Heart left ventricle (tissue), 13 donors: ENCODE results near the gene PAGE4.

Source experiments
- POLR2A ChIP-seq, 2 donors: fragments of 450-650 bp; IDR thresholded peaks; one replicate each; pipeline ENCODE4 v1.6.1; 2017; ENCODE audit warnings: antibody characterized with exemption in 2 of 2, mild to moderate bottlenecking in 2 of 2, moderate library complexity in 2 of 2
- TF ChIP-seq, protein P1 (sequence below), 12 donors: fragments of 200-600 bp; sonication (generic) in 4 of 12; IDR thresholded peaks; one replicate each; pipeline versions ENCODE4 v1.5.0 to v1.8.0; 2018 to 2022; ENCODE audit warnings: antibody characterized with exemption in 12 of 12, mild to moderate bottlenecking in 5 of 12
- donor health status: ischemic (EF 13 %, LVEDD 7.1; RV severe dilation, severe dysfunction).
- donor health status: DM: no; HTN: yes; CAD: no.
- donor health status: DM: no; HTN: no; CAD: no.
- donor health status: ischemic (EF 25% LVEDD 6.9; RV normal size, moderate dysfunction).
- donor health status: ischemic (EF 25% LVEDD 5.7; RV mildly dilated, moderate dysfunction).
- donor health status: ischemic (EF 35%, LVEDD 5.7; RV mildly dilated, moderate dysfunction).
- donor health status: nonischemic (EF 11% LVEDD 7.7; RV severe dilation, severe dysfunction).
- donor health status: DM: yes; HTN: yes; CAD: no.
- donor health status: PGD.
- donor health status: ischemic (EF 29% LVEDD 5.4; RV normal size, mild dysfunction).
- donor health status: nonischemic (EF 23%, LVEDD 6.1; RV moderate dilation, normal function).

DNA sequence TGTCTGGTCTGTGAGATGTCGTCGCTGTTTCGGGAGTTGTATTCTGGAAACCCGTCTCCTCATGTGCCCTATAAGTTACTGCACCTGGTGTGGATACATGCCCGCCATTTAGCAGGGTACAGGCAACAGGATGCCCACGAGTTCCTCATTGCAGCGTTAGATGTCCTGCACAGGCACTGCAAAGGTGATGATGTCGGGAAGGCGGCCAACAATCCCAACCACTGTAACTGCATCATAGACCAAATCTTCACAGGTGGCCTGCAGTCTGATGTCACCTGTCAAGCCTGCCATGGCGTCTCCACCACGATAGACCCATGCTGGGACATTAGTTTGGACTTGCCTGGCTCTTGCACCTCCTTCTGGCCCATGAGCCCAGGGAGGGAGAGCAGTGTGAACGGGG lies 51.6 kb downstream of the PAGE4 start:
- TF ChIP-seq, protein P1, sequence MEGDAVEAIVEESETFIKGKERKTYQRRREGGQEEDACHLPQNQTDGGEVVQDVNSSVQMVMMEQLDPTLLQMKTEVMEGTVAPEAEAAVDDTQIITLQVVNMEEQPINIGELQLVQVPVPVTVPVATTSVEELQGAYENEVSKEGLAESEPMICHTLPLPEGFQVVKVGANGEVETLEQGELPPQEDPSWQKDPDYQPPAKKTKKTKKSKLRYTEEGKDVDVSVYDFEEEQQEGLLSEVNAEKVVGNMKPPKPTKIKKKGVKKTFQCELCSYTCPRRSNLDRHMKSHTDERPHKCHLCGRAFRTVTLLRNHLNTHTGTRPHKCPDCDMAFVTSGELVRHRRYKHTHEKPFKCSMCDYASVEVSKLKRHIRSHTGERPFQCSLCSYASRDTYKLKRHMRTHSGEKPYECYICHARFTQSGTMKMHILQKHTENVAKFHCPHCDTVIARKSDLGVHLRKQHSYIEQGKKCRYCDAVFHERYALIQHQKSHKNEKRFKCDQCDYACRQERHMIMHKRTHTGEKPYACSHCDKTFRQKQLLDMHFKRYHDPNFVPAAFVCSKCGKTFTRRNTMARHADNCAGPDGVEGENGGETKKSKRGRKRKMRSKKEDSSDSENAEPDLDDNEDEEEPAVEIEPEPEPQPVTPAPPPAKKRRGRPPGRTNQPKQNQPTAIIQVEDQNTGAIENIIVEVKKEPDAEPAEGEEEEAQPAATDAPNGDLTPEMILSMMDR (IDR thresholded peaks at IDR 0.05), result no peak
- TF ChIP-seq POLR2A (IDR thresholded peaks at IDR 0.05), result no peak
